Measurements from ENCODE around the gene LYPD5. TPM values are rescaled to one million over a fixed set of nuclear protein-coding genes. Genes with fewer than 3 reads are reported as not detected.
A peak's percentile ranks its signal among the peaks of the same experiment; 100 is the strongest.

Gene LYPD5
- total and polyA plus RNA-seq, 2 of the 8 experiments (the other 6 are each of a cell fraction or from before 2014, with no cell fraction given) = 0.74 to 4.3 TPM

- peak; percentile 69 for TF ChIP-seq NANOG (IDR thresholded peaks at IDR 0.05; ENCODE audit: insufficient read depth, low read depth, low read length, poor library complexity, severe bottlenecking)
Observed at GRCh38 chr19:43774103-43774939, 27.9 kb downstream of the LYPD5 start (continued).
